ENCODE measurements around the gene RNF130. TPM values are rescaled to one million over a fixed set of nuclear protein-coding genes. Genes with fewer than 3 reads are reported as not detected.
A peak's percentile ranks its signal among the peaks of the same experiment; 100 is the strongest.

The RNF130 gene
- total and polyA plus RNA-seq, 2 of the 13 experiments (the other 11 are each of a cell fraction or from before 2014, with no cell fraction given): 28.2 to 28.3 TPM

DNA sequence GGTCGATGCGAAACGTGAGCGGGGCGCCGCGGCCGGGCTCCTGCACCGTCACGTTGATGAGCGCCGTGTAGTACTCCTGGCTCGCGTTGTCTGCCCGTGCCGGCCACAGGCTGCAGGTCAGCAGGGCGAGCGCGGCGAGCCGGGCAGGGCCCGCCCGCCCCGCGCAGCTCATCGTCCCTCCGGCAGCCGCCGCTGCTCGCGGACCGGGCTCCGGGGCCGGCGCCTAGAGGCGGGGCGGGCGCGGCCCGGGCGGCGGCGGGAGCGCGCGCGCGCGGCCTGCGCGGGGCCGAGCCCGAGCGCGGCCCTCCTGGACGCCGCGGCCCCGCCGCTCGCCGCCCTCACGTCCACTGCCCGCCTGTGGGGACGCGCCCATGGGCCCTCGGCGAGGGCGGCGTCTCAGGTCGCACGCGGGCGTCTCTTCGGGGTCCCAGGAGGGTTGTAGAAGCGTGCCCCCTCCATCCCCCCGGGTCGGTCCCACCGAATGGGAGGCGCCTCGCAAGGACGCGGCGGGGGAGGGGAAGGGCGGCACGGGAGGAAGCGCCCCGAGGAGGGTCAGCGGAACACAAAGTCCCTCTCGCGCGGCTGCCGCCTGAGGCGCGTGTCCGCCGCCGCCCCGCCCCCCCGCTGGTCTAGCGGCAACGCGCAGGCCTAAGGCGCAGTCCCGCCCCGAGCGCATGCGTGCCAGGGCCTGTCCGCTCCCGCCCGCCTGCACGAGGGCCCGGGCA is at the start of gene RNF130 (continued):
- TF ChIP-seq CHD2 (IDR thresholded peaks at IDR 0.05; ENCODE audit: low read depth, low read length) (peak; percentile 75), POGK (CRISPR knock-in tag; conservative IDR thresholded peaks at IDR 0.05) (peak; percentile 97), REPIN1 (CRISPR knock-in tag; IDR thresholded peaks at IDR 0.05; ENCODE audit: borderline replicate concordance, low read depth) (peak; percentile 99), ZNF713 (CRISPR knock-in tag; IDR thresholded peaks at IDR 0.05) (no peak), HNRNPLL (IDR thresholded peaks at IDR 0.05; ENCODE audit: low read depth, low read length, poor library complexity, severe bottlenecking) (peak; percentile 6), ZNF687 (CRISPR knock-in tag; IDR thresholded peaks at IDR 0.05) (peak; percentile 97), RBFOX2 (IDR thresholded peaks at IDR 0.05; ENCODE audit: low read depth, low read length) (peak; percentile 94), CBX5 (CRISPR knock-in tag; IDR thresholded peaks at IDR 0.05; ENCODE audit: borderline replicate concordance) (peak; percentile 92), NFYB (CRISPR knock-in tag; IDR thresholded peaks at IDR 0.05) (peak; percentile 43; the same call in 1 of the 2 replicates), DR1 (CRISPR knock-in tag; IDR thresholded peaks at IDR 0.05) (peak; percentile 84; the same call in 1 of the 2 replicates), ZNF572 (CRISPR knock-in tag; IDR thresholded peaks at IDR 0.05) (no peak), ZNF549 (CRISPR knock-in tag; IDR thresholded peaks at IDR 0.05) (0 out of 2 replicates have a peak, but pooled peaks have one; percentile 21), HNF4G (IDR thresholded peaks at IDR 0.05; ENCODE audit: borderline replicate concordance, low read depth, low read length) (0 out of 2 replicates have a peak, but pooled peaks have one; percentile 7), HNF4G (CRISPR knock-in tag; IDR thresholded peaks at IDR 0.05; ENCODE audit: borderline replicate concordance, low read depth) (0 out of 2 replicates have a peak, but pooled peaks have one; percentile 38), ZMAT3 (CRISPR knock-in tag; conservative IDR thresholded peaks at IDR 0.05) (peak; percentile 95), TBP (CRISPR knock-in tag; IDR thresholded peaks at IDR 0.05) (no peak), BORCS8-MEF2B (CRISPR knock-in tag; IDR thresholded peaks at IDR 0.05) (peak; percentile 99), PAWR (CRISPR knock-in tag; IDR thresholded peaks at IDR 0.05; ENCODE audit: borderline replicate concordance) (no peak; the same call in 1 of the 2 replicates), ZNF557 (CRISPR knock-in tag; IDR thresholded peaks at IDR 0.05) (peak; percentile 93), KLF12 (CRISPR knock-in tag; IDR thresholded peaks at IDR 0.05; ENCODE audit: borderline replicate concordance) (peak; percentile 97), MTA3 (CRISPR knock-in tag; IDR thresholded peaks at IDR 0.05) (no peak), NAIF1 (CRISPR knock-in tag; IDR thresholded peaks at IDR 0.05; ENCODE audit: borderline replicate concordance) (no peak; the same call in 1 of the 2 replicates), ATF7-NPFF (CRISPR knock-in tag; IDR thresholded peaks at IDR 0.05; ENCODE audit: low read depth) (peak; percentile 100), ZNF816 (CRISPR knock-in tag; IDR thresholded peaks at IDR 0.05; ENCODE audit: borderline replicate concordance) (peak; percentile 88; the same call in 1 of the 2 replicates)
